Breast epithelium (tissue), 3 donors: ENCODE results near the gene ZNF180.

ENCODE experiments used
- POLR2A ChIP-seq: fragments of 450-650 bp; IDR thresholded peaks from one replicate; pipeline ENCODE4 v1.6.1; 2016; ENCODE audit warnings: antibody characterized with exemption, mild to moderate bottlenecking, moderate library complexity
- TF ChIP-seq, protein P1 (sequence below), 3 donors: fragments of 450-650 bp; IDR thresholded peaks; one replicate each; pipeline ENCODE4 v1.5.1; 2016 to 2017; ENCODE audit warnings: antibody characterized with exemption in 3 of 3, mild to moderate bottlenecking in 3 of 3, moderate library complexity in 3 of 3

GRCh38 chr19:44498988-44499387 is 1.3 kb downstream of the ZNF180 start:
- TF ChIP-seq, protein P1, sequence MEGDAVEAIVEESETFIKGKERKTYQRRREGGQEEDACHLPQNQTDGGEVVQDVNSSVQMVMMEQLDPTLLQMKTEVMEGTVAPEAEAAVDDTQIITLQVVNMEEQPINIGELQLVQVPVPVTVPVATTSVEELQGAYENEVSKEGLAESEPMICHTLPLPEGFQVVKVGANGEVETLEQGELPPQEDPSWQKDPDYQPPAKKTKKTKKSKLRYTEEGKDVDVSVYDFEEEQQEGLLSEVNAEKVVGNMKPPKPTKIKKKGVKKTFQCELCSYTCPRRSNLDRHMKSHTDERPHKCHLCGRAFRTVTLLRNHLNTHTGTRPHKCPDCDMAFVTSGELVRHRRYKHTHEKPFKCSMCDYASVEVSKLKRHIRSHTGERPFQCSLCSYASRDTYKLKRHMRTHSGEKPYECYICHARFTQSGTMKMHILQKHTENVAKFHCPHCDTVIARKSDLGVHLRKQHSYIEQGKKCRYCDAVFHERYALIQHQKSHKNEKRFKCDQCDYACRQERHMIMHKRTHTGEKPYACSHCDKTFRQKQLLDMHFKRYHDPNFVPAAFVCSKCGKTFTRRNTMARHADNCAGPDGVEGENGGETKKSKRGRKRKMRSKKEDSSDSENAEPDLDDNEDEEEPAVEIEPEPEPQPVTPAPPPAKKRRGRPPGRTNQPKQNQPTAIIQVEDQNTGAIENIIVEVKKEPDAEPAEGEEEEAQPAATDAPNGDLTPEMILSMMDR (IDR thresholded peaks at IDR 0.05): no peak
- TF ChIP-seq POLR2A: no peak
